GM12801 (cell line): ENCODE results near the gene GJA3.

ENCODE experiments used
- CTCF ChIP-seq: IDR thresholded peaks from one replicate; pipeline ENCODE4 v1.5.1; 2011; ENCODE audit warnings: control low read depth; ENCODE audit not compliant: insufficient read length; ENCODE audit errors: extremely low read depth

Gene GJA3

GRCh38 chr13:20168396-20168795 is 7.5 kb upstream of the GJA3 start:
- no peak for TF ChIP-seq CTCF

GRCh38 chr13:20165417-20166257 is 4.8 kb upstream of the GJA3 start:
- no peak for TF ChIP-seq CTCF

GRCh38 chr13:20161951-20162300 is 1.1 kb upstream of the GJA3 start:
- TF ChIP-seq CTCF = no peak

GRCh38 chr13:20161275-20161950 is 561 bp upstream of the GJA3 start:
- no peak for TF ChIP-seq CTCF

GRCh38 chr13:20159646-20160305 is 1.1 kb downstream of the GJA3 start:
- no peak for TF ChIP-seq CTCF

GRCh38 chr13:20157151-20157796 is 3.6 kb downstream of the GJA3 start:
- no peak for TF ChIP-seq CTCF

GRCh38 chr13:20156702-20157101 is 4.2 kb downstream of the GJA3 start:
- TF ChIP-seq CTCF = no peak
